Right cardiac atrium (tissue), 5 donors: ENCODE results near the gene BRAP. TPM values are rescaled to one million over a fixed set of nuclear protein-coding genes. Genes with fewer than 3 reads are reported as not detected.
"Not testable (repeated sequence)": the region's sequence is repeated elsewhere in the genome, so short reads cannot be mapped to it uniquely, and the experiment has no call there.

Experiments
- ATAC-seq, 2 donors: fragments of 200-7000 bp; cut with Tn5 transposase; one replicate each; pipeline versions ENCODE4 v1.8.0 to v1.9.1; 2020; ENCODE audit warnings: moderate library complexity in 2 of 2, mild to moderate bottlenecking in 1 of 2
- DNase-seq, 3 donors: peaks; one replicate each; pipeline ENCODE4 v3.0.0-alpha.2; 2020
- H3K27ac ChIP-seq: one replicate; pipeline ENCODE4 v1.5.1; 2013; ENCODE audit warnings: mild to moderate bottlenecking, low read length, control low read depth, moderate library complexity
- H3K27me3 ChIP-seq: one replicate; pipeline ENCODE4 v1.6.1; 2013; ENCODE audit not compliant: control insufficient read depth, insufficient read depth
- H3K4me1 ChIP-seq: one replicate; pipeline ENCODE4 v1.6.1; 2013; ENCODE audit warnings: low read length; ENCODE audit not compliant: control insufficient read depth, insufficient read depth
- H3K4me3 ChIP-seq: one replicate; pipeline ENCODE4 v1.5.1; 2013; ENCODE audit warnings: low read length, control low read depth
- H3K9me3 ChIP-seq: one replicate; pipeline ENCODE4 v1.6.1; 2013; ENCODE audit warnings: low read length; ENCODE audit not compliant: control insufficient read depth
- WGBS: extraction: QIAGEN DNeasy Blood & Tissue Kit; methylation state at CpG from one replicate; pipeline ENCODE4 v1.1.7; 2013; 5-methylcytosine and 5-hydroxymethylcytosine counted together
- intact Hi-C, 4 donors: fragments of 100-400 bp; cut with DNase I; formaldehyde crosslinking; loops; one replicate each; pipeline versions ENCODE4 v1.11.0 to v1.14.0; 2022 to 2023
- polyA plus RNA-seq: library from polyadenylated mRNA; stranded (reverse); fragments of 200-250 nt; gene quantifications from one replicate; pipeline ENCODE4 v1.2.3, GENCODE V29; 2013
- total RNA-seq, 4 donors: library from RNA; stranded (reverse); fragmentation: NEBNext Ultra II Directional; extraction: Animal tissue kit (Norgen Biotek cat#: 25700); gene quantifications; one replicate each; pipeline ENCODE4 v1.2.1, GENCODE V29; 2021
- donor health status: healthy with polysubstance abuse.
- donor health status: DM: no; HTN: yes; CAD: no.
- donor health status: DM: no; HTN: no; CAD: no.
- donor health status: DM: no; HTN: yes; CAD: no; lungs with severe emphysema.
- donor health status: DM: yes; HTN: yes; CAD: no.

BRAP gene
- total and polyA plus RNA-seq, 5 donors, result 5.8 to 14.7 (median 12.7) TPM

GRCh38 chr12:111706145-111706544 lies 20.4 kb upstream of the BRAP start:
- no peak for ATAC-seq
- Histone ChIP-seq H3K27ac (no peak overlapping the region), H3K9me3 (no peaks in the 10 kb centered on the region), H3K4me1 (no peaks in the 10 kb centered on the region), H3K4me3 (no peak overlapping the region), H3K27me3 (no peaks in the 10 kb centered on the region)
- 87% methylated on average over 6 of the region's 6 CpGs for WGBS
- intact Hi-C loops, result no loop called here
- no peak for DNase-seq

- no peak for DNase-seq
- WGBS, result 84% methylated on average over 5 of the region's 5 CpGs
- H3K9me3 ChIP-seq, result no peaks in the 10 kb centered on the region
- intact Hi-C loops, result no loop called here
- no peaks in the 10 kb centered on the region for H3K4me1 ChIP-seq
- H3K4me3 ChIP-seq, result no peak overlapping the region
- ATAC-seq, result no peak
- no peak overlapping the region for H3K27ac ChIP-seq
- H3K27me3 ChIP-seq, result no peaks in the 10 kb centered on the region
Measured at GRCh38 chr12:111705672-111706071, 19.9 kb upstream of the BRAP start.

GRCh38 chr12:111699962-111700361 lies 14.2 kb upstream of the BRAP start:
- ATAC-seq (no peak), DNase-seq (no peak)
- no peak overlapping the region for H3K4me3 ChIP-seq
- no peaks in the 10 kb centered on the region for H3K27me3 ChIP-seq
- H3K4me1 ChIP-seq, result no peaks in the 10 kb centered on the region
- WGBS, result 89% methylated on average over 2 of the region's 2 CpGs
- no peak overlapping the region for H3K27ac ChIP-seq
- intact Hi-C loops, result no loop called here
- no peaks in the 10 kb centered on the region for H3K9me3 ChIP-seq

GRCh38 chr12:111693818-111694217 lies 8.1 kb upstream of the BRAP start:
- H3K27me3 ChIP-seq, result no peaks in the 10 kb centered on the region
- intact Hi-C loops, result no loop called here
- DNase-seq (no peak), ATAC-seq (no peak)
- no peaks in the 10 kb centered on the region for H3K4me1 ChIP-seq
- no peak overlapping the region for H3K4me3 ChIP-seq
- no peaks in the 10 kb centered on the region for H3K9me3 ChIP-seq
- no peak overlapping the region for H3K27ac ChIP-seq
- WGBS, result 90% methylated on average over 5 of the region's 5 CpGs

- ATAC-seq (no peak), DNase-seq (no peak)
- Histone ChIP-seq H3K4me1 (no peaks in the 10 kb centered on the region), H3K4me3 (no peak overlapping the region), H3K27ac (no peak overlapping the region), H3K27me3 (no peaks in the 10 kb centered on the region), H3K9me3 (no peaks in the 10 kb centered on the region)
- intact Hi-C loops, result no loop called here
- WGBS, result 87% methylated on average over 15 of the region's 15 CpGs
Measured at GRCh38 chr12:111692575-111693210, 6.9 kb upstream of the BRAP start.

- Histone ChIP-seq H3K27ac (no peak overlapping the region), H3K4me1 (no peaks in the 10 kb centered on the region), H3K9me3 (no peaks in the 10 kb centered on the region), H3K27me3 (no peaks in the 10 kb centered on the region), H3K4me3 (no peak overlapping the region)
- 96% methylated on average over 3 of the region's 3 CpGs for WGBS
- ATAC-seq (no peak), DNase-seq (no peak)
- intact Hi-C loops, result no loop called here
Measured at GRCh38 chr12:111691262-111691661, 5.5 kb upstream of the BRAP start.

- Histone ChIP-seq H3K4me1 (no peaks in the 10 kb centered on the region), H3K9me3 (no peaks in the 10 kb centered on the region), H3K27me3 (no peaks in the 10 kb centered on the region), H3K4me3 (no peak overlapping the region), H3K27ac (no peak overlapping the region)
- intact Hi-C loops, result no loop called here
- 91% methylated on average over 10 of the region's 10 CpGs for WGBS
- DNase-seq (no peak), ATAC-seq (no peak)
Measured at GRCh38 chr12:111687952-111688351, 2.2 kb upstream of the BRAP start.

- WGBS, result 55% methylated on average over 2 of the region's 2 CpGs
- Histone ChIP-seq H3K4me1 (no peaks in the 10 kb centered on the region), H3K9me3 (no peaks in the 10 kb centered on the region), H3K27ac (no peak overlapping the region), H3K4me3 (no peak overlapping the region), H3K27me3 (no peaks in the 10 kb centered on the region)
- intact Hi-C loops, result no loop called here
- DNase-seq (no peak), ATAC-seq (no peak)
Measured at GRCh38 chr12:111687255-111687654, 1.5 kb upstream of the BRAP start.

- WGBS, result 16% methylated on average over 15 of the region's 15 CpGs
- Histone ChIP-seq H3K9me3 (no peaks in the 10 kb centered on the region), H3K4me3 (peak overlapping the region; percentile 96), H3K4me1 (no peaks in the 10 kb centered on the region), H3K27me3 (no peaks in the 10 kb centered on the region), H3K27ac (peak overlapping the region; percentile 97)
- intact Hi-C loops, result no loop called here
- DNase-seq, result no peak
- ATAC-seq, result peak in 1 of 2 donors; percentile 4
Measured at GRCh38 chr12:111686574-111687105, 884 bp upstream of the BRAP start.

GRCh38 chr12:111685322-111685810 lies 390 bp downstream of the BRAP start:
- Histone ChIP-seq H3K4me1 (no peaks in the 10 kb centered on the region), H3K27me3 (no peaks in the 10 kb centered on the region), H3K4me3 (peak overlapping the region; percentile 96), H3K9me3 (no peaks in the 10 kb centered on the region), H3K27ac (peak overlapping the region; percentile 97)
- WGBS, result under 1% methylated on average over 36 of the region's 36 CpGs
- DNase-seq (no peak), ATAC-seq (peak; percentile 11 to 15)
- intact Hi-C loops, result no loop called here

GRCh38 chr12:111684485-111685198 lies 1.1 kb downstream of the BRAP start:
- WGBS, result 81% methylated on average over 13 of the region's 13 CpGs
- H3K27me3 ChIP-seq, H3K27ac ChIP-seq, H3K9me3 ChIP-seq, ATAC-seq, intact Hi-C loops, H3K4me1 ChIP-seq: not testable (repeated sequence)
- H3K4me3 ChIP-seq, result peak overlapping the region; percentile 96
- DNase-seq, result peak in 1 of 3 donors; percentile 44
